CMK (cell line): Measurements from ENCODE around the gene TRIM2.
"Not testable (repeated sequence)": the region's sequence is repeated elsewhere in the genome, so short reads cannot be mapped to it uniquely, and the experiment has no call there.

Experiments used
- DNase-seq: peaks from one replicate; pipeline ENCODE4 v3.0.0-alpha.2; 2010; ENCODE audit warnings: low read depth

TRIM2 gene

DNA sequence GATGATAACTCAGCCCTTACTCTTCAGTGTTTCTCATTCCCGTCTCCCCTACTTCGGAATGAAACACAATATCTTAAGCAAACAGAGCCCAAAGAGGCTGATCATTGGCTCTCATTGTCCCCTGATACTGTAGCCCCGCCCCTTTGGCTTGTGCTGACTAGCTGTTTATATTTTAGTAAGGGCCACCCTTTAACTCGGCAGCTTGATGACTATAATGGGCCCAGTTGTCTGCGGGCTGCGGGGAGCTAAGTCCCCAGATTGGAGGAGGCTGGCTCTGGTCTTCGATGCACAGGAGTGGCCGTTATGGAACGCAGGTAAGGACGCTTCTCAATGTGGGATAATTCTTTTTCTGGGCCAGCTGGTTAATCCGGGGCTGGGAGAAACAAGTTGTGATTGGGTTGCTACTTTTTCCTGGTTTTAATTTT lies at the start of gene TRIM2:
Gene TRIM2, plus strand, starts transcription at position 197 of the 425 bp plus-strand sequence. Its CDS starts 88 bp downstream, at position 285.
- no peak for DNase-seq

DNA sequence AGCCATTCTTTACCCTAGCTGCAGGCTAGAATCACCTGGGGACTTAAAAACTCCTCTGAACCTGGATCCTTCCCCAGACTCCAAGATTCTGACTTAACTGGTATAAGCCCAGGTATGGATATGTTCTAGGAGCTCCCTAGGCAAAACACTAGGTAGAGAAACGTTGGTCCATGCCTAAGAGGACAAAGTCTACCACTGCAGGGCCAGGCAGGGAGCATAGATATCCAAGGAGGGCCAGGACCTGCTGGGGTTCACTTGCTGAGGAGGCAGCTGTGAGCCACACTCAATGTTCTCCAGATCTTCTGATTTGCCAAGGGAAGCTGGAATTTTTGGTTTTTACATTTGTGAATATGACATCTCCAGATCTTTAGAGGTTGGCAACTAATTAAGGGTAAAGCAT lies 48.6 kb upstream of the TRIM2 start:
- no peak for DNase-seq

DNA sequence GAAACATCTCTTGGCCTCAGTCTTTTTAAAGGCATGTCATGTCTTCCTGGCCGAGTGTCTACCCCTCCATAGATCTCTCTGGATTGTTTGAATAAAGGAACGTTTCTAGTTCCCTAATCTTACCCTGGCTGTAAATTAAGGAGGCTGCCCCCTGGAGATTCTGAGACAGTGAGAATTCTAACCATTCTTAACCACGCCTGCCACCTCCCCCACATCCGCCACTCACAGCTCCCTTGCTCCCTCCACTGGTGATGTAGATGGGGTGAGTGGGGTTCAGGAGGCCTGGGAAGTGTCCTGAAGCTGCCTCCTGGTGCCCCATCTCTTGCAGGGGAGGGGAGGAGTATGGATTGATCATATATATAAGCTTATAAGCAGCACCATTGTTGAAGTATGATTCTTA lies 48.0 kb upstream of the TRIM2 start:
- DNase-seq: peak; percentile 49

DNA sequence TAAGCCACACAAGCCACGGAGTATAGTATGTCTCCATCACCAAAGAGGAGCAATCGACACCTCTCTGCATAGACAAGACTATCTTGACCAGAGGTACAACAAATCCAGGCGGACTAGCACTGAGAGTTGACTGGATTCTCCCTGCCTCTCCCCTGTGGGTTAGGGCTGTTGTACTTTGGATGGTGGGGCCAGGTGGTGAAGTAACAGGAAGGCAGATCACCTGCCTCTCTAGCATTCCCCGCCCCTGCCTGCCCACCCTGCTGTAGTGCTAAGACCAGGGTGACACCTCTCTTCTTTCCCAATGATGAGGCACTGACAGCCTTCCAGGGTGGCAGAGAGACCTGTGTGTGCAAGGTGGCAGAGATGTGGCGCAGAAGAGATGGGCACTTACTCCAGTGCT lies 47.5 kb upstream of the TRIM2 start:
- no peak for DNase-seq

DNA sequence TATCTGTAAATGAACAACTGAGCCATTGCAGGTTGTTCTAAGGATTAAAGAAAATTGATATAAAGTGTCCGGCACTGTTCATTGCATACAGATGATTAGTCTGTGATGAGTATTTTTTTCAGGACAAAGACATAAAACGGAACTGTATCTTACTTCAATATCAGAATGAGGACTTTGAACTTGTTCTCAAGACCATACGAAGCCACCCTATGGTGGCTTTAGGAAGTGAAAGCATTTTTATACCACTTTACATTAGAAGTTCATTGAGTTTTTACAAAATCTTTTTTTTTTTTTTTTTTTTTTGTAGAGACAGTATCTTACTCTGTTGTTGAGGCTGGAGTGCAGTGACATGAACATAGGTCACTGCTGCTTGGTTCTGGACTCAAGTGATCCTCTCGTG lies 45.2 kb upstream of the TRIM2 start:
- no peak for DNase-seq

DNA sequence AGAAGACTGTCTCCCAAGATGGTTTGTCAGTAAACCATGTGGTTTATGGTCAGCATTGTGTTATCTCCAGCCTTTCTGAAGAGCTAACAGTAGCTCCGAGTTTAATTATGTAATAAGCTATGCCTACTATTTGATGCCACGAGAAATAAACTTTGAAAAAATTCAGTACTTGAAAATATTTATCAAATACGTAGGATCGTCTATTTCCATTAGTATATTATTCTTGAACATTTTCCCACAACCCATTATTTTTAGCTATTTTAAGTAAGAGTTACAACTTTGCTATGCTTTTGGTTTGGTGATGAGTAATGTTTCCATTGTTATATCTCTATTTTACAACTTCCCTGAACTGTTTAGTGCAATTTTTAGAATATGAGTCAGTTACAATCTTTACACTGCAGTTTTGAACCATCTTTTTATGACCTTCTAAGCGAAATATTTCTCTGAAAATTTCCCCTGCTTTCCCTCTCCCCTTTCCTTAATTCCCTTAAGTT lies 44.5 kb upstream of the TRIM2 start:
- DNase-seq: no peak

DNA sequence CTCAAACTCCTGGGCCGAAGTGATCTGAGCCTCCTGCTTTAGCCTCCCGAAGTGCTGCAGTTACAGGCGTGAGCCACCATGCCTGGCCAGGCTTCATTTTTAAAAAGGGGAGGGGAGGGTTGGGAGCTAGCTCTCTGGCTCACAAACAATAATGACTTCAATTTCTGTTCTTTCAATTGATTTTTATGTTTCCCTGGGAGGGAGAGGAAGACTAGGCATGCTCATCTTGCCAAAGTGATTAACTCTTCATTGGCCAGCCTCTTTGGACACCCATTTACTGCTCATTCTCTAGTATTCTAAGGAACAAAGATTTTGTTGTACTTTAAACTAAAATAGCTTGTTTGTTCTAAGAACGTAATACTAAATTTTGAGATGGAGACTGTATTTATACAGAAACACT lies 43.4 kb upstream of the TRIM2 start:
- DNase-seq: no peak

DNA sequence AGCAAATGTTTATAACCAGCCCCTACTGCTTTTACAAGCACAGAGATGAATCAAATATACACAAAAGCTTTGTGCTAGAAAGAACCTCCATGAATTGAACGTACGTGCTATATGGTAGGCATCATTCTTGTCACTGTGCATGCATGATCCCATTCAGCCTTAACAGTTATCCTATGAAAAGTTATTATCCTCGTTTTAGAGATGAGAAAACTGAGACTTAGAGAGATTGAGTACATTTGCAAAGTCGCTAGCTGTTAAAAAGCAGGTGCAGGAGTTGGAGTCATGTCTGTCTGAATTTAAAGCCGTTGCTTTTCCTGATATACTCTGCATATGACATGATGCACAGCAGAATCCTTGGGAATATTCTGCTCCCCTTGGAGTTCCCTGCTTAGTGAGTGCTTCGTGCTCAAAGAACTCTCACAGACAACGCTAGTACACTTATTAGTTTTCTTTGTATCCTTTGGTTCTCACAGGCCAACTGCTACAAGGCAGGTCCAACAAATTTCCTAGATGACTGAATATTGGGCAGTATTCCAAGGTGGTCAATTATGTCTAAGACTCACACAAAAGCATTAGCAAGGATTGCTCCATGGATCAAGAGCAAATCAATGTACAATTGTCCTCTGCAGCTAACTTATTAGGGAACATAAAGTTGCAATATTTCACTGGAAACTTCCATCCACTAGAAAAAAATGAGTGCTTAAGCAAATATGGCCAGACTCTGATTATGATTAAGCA lies 42.8 kb upstream of the TRIM2 start:
- DNase-seq: no peak

DNA sequence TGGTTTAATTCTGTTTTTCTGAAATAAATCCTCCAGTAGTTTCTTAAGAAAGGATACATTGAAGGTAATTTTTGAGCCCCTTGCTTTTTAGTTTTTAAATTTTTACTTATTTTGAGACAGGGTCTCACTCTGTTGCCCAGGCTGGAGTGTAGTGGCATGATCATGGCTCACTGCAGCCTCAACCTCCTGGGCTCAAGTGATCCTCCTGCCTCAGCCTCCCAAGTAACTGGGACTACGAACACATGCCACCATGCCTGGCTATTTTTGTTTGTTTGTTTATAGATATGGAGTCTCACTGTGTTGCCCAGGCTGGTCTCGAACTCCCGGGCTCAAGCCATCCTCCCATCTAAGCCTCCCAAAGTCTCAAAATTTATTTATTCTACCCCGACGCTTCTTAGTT lies 39.0 kb upstream of the TRIM2 start:
- not testable (repeated sequence) for DNase-seq

DNA sequence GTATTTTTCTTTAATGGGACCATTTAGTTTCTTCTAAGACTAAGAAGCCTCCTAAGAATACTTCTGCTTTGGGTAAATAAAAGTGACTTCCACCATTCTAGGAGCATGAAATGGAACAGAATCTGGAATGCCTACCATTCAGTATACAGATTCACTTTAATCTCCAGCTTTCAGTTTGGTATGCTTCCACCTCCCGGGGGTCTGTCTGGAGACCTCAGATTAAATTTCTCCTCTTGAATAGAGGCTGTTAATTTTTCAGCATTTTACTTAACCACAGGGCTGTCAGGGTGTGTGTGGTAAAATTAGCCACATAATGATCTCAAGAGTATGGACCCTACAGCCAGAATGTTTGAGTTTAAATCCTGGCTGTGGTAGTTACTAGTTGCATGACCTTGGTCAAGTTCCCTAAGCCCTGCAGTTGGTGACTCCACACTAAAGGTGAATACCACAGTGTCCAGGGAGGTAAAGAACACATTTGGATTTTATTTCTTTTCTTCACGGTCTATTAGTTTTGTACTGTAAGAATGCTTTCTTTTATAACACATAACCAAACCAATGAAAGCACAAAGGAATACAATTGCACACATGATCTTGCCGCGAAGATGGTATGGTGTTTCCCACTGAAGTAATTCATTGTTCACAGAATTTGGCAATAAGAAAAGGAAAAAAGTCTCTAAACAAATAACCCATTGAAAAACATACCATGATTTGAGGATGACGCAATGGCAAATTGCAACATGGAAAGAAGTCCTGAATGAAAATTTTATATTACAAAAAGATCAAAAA lies 37.3 kb upstream of the TRIM2 start:
- no peak for DNase-seq

DNA sequence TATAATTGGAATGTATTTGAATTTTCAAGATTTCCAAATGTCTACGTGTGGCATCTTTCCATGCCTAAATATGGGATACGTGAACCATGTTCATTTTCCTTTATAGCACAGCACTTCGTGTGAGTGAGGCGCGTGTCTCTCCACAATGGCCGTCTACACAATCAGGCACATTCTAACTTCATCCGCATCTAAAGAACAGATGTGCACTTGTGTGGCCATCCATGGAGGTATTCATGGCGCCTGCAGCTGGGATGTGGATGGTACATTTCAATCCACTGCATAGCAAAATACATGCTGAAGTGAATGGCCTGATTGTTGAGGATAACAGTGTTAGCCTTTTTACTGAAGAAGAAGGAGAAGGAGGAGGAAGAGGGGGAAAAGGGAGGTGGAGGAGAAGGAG lies 34.5 kb upstream of the TRIM2 start:
- no peak for DNase-seq

DNA sequence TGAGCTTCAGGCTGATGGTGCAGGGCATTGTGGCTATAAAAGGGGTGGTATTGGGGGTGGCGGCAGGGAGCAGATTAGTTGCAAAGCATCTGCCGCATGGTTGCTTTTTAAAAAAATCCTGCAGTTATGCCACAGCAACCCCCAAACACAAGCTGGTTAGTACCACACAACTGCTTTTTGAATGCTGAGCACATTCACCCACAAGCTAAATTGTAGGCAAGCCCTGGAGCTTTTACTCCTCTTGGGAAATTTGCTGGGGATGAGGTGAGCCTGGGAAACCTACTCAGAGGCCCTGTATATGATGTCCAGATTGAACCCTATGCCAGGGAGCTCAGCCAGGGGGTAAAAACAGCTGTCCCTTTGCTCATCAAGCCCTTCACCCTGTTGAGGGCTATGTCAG lies 33.8 kb upstream of the TRIM2 start:
- DNase-seq: no peak

DNA sequence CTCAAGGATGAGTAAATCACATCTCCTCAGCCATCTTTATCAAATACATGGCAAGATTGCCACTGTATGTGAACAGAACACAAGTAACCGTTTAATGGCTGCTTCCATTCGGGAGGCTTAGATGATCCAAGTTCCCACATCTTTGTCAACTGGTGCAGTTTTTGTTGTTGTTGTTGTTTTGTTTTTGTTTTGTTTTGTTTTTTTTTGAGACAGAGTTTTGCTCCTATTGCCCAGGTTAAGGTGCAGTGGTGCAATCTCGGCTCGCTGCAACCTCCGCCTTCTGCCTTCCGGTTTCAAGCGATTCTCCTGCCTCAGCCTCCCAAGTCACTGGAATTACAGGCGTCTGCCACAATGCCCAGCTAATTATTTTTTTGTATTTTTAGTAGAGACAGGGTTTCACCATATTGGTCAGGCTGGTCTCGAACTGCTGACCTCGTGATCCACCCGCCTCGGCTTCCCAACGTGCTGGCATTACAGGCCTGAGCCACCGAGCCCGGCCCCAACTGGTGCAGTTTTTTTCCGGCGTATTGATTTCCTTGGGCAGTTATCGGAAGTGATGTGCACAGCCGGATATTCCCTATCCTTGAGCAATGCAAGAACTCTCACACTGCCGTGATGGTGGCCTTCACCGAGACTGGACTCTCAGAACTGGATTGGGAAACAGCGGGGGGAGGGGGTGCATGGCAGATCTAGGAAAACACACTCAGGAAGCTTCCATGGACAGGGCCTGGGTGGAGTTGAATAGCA lies 29.2 kb upstream of the TRIM2 start:
- DNase-seq: no peak

DNA sequence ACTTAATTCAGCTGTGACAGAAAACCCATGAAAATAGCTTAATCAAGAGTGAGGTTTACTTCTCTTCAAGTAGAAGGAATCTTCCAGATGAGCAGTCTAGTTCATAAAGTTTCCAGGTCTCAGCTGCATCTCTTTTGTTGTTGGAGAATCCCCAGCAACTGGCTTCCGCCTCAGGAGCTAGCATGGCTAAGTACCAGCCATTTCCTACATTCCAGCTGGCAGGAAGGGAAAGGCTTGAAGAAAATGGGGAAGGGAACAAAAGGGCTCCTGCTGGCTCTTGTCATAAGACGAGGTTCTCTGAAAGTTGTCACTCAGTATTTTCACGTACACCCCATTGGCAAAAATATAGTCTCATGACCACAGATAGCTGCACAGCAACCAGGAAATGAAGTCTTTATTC lies 27.3 kb upstream of the TRIM2 start:
- no peak for DNase-seq

DNA sequence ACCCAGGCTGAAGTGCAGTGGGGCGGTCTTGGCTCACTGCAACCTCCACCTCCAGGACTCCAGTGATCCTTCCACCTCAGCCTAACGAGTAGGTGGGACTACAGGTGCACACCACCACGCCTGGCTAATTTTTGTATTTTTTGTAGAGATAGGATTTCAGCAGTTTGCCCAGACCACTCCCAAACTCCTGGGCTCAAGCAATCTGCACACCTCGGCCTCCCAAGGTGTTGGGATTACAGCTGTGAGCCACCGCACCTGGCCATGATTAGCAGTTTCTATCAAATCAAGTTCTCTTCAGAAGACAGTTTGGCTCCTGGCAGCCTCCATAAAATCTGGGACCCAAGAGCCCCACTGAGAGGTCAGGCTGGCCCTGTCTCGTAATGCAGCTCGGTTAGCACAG lies 26.4 kb upstream of the TRIM2 start:
- DNase-seq: no peak

DNA sequence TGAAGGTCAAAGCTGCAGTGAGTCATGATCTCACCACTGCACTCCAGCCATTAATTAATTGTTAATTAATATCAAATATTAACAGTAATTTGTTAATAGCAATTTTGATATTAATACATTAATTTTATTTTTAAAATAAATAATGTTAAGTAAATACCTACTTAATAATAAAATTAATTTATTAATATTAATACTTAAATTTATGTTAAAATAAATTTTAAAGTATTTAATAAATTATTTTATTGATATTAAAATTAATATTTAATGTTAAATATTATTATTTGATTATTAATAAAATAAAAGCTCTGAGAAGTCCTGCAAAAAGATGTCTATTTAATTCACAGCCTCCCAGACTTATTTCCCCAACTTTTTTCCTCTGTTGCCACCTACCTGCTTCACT lies 25.1 kb upstream of the TRIM2 start:
- DNase-seq: no peak

DNA sequence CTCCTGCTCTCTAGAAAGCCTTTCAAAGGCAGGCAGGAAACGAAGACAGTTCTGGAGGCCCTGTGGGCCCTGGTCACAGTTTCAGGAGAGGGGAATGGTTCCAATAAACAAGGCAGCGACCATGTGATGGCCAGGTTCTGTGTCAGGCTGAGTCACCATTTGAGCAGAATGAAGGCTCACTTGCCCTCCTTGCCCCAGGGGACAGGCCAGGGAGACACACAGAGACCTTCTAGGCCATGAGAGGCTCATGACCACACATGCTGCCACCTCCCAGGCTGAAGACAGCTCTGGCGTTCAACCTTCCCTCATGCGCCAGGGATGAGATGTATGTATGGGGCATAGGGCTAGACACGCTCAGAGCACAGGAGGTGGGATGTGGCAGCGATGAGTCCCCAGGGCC lies 22.9 kb upstream of the TRIM2 start:
- DNase-seq: no peak

DNA sequence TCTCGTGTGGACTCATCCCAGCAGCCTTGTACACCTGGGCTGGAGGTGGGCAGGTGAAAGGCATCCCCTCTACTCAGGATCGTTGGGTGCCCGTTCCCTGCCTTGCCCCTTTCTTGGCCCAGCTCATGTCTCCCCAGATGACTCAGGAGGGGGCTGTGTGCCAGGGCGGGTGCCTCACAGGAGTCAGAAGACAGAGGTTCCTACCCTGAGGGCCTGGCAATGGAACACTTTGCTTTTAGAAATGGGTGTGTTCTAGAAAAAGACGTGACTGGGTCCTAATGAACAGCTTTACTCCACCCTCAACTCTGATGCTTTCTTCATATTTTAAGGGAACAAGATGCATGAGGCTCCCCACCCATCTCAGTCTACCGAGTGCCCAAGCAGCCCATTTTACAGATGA lies 22.5 kb upstream of the TRIM2 start:
- no peak for DNase-seq

DNA sequence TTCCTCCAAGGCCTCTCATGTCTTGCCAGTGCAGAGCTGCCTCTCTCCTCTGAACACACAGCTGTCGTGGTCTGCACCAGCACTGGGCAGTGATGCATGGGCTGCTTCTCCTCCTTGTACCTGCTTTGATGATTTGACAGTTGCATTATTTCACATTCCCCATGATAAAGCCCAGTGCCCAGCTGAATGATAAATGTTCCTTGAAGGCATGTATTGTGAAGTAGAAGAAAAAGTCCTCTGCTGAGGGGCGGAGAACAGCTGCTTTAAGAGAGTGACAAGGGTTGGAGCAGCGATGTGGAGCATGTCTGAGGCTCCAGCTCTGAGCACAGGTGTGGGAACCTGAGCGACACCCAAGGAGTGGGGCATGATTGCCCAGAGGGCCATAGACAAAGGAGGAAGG lies 21.1 kb upstream of the TRIM2 start:
- DNase-seq: no peak

DNA sequence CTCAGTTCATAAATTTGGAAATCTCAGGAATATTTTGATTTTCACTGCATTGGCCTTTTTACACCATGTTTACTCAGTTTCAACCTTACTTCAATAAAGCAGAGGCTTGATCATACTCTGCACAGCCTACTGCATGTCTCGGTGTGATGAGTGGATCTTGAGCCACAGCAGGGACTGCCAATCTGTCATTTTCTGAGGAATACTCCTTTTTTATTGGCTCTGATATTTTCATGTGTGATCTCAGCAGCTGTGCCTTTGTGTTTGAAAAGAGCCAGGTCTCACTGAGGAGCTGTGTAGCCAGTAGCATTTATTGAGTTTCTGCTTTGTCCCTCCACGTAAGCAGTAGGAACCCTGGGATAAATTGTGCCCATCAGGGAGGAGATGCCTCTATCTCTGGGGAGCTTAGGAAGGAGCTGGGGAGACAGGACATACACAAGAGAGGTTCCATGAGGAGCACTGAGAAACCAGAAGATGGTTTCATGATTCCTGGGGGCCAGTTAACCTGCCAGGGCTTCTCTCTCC lies 18.9 kb upstream of the TRIM2 start:
- no peak for DNase-seq

DNA sequence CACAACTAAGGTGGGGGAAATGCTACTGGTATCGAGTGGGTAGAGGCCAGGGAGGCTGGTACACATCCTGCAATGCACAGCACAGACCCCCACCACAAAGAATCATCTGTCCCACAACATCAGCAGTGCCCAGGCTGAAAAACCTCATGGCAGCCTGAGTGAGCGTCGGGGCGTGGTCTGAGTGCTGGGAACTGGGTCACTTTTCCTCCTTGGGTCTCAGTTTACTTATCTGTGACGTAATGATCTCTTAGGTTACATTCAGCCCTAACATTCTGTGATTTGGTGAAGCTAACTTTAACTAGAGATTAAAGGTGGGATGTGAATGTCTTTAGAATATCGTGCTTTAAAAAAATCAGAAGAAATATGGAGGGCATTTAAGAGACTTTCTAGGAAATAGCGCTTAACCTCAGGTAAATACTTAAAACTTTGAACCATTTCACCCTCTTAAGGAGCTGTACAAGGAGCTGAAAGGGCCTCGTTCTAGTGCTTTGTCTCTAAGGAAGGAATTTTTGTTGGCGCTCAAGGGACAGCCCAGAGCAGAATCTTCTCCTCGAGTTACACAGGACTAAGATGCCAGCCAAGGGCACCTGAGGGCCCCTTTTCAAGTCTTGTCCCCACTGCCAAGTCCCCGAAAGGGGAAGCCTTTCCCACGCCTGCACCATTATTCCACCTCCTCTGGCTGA lies 18.1 kb upstream of the TRIM2 start:
- no peak for DNase-seq
